GM08714 (cell line): ENCODE data around the gene WDR74.

Experiments used
- H3K4me3 ChIP-seq: fragments of 200-500 bp; sonication (Bioruptor generic); 2 replicates; pipeline ENCODE4 v1.5.1; 2014; ENCODE audit warnings: mild to moderate bottlenecking, low read length, inconsistent platforms
- ZNF274 ChIP-seq: IDR thresholded peaks from 2 replicates; pipeline ENCODE4 v1.6.1; 2012; ENCODE audit warnings: mild to moderate bottlenecking, low read depth, low read length

Gene WDR74

DNA sequence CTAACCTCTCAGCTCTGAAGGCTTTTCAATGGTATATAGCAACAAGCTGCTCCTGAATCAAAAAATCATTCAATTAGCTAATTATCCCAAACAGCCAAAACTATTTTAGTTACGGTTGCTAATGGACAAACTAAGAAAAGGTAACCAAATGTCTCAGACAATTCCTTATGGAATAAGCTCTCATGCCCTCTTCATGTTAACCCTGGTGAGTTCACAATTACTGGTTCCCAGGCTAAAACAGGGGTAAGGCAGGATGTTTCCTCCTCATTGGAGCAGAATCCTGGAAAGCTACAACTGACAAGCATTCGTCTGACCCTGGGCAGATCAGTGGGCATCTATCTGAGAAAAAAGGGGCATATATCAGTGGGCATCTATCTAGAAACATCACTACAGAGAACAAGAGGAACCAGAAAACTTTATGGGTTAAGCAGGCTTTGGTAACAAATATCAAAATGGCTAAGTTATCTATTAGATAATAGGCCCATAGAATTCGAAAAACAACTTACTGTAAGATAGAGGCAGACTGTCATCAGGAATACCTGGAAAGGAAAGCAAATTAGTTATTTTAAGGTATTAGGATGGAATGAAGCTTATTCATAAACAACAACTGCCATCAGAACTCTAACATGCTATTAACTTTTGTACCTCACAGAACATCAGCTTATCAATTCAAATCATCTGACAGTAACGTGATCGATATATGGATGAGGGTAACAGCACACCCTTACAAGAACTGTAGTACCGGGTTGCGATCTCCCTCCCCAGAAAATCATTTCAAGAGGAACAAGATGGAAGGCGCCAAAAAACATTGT is 14.8 kb upstream of the WDR74 start:
- TF ChIP-seq ZNF274: no peak

DNA sequence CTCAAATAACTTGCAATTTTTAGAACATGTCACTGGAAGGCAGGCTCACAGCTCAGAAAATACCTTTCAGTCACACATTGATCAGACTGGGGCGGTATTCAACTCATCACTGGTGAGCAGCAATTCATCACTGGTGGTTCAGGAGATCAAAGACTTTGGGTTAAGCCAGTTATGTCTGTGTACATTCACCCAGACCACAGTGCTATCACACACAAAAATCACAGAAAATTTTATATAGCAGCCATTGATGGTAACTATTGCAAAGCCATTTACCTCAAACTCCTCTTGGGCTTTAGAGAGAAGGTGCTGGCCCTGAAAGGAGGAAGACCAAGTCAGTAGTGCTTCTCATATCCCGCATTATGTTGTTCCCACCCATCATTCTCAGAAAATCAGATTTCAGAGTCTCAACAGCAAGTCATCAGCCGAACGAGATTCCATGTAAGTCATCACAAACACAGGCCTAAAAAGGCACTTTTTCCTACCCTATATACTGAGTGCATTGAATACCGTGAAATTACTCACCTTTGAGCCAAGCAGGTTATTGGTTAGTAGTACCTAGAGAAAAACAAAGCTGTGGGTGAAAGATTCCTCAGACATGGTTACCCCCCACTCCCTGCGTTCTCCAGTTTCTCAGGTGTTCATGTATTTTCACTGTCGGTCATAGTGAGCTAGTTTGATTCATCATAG is 14.0 kb upstream of the WDR74 start:
- peak overlapping the region; percentile 99 for H3K4me3 ChIP-seq
- no peak for TF ChIP-seq ZNF274

More for the DNA sequence above, 14.8 kb upstream of the WDR74 start:
- H3K4me3 ChIP-seq: peak overlapping the region; percentile 99

DNA sequence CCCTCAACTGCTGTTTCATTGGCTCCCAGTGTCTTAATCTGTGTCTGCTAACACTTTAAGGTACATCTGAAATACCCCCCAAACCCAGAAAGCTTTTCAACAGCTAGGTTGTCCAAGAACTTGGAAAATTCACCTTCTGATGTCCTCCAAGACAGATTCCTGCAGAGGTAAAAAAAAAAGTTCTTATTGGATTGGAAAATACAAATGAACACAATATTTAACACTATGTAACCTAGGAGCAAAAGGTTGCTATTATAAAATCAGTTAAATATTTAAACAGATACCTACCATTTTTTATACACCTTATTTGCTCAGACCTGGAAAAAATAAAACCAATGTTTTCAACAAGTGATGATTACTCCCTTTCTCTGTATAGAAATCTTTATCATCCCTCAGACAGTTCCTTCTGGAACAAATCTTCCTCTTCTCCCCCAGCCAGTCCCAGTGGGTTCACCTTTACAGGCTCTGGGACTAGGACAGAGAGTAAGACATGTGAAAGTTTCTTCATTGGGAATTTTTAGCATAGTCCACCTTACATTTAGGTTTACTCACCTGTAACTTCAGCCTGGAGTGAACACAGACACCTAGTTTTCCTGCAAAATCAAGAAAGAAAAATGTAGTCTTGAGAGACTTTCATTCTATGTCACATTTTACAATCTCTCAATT is 13.3 kb upstream of the WDR74 start:
- peak overlapping the region; percentile 99 for H3K4me3 ChIP-seq
- TF ChIP-seq ZNF274: no peak

DNA sequence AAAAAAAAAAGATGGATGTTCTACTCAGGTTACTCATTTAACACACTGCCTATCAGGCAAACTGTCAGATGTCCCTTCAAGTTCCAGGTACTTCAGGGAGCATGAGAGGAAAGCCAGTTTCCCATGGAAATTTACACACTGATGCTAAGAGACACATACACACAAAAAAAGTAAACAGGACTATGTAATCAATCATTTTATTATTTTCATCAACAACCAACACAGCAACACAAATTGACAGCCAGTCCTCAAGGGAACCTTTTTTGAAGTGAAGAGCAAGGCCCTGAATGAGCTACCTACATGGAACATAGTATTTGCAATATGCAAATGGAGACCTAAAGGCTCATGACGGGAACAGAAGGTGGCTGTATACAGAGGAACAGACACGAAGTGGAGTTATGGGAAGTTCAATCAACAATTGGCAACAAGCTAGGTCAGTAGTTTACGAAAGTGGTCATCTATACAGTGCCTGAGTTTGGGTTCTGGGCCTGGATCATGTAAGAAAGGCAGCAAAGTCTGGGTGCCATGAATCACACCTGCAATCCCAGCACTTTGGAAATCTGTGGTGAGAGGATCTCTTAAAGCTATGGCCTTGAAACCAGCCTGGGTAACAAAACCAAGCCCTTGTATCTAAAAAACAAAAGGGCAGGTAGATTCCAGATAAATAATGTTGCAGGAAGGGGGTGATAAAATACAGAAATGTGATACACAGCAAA is 12.6 kb upstream of the WDR74 start:
- no peak overlapping the region for H3K4me3 ChIP-seq
- TF ChIP-seq ZNF274: no peak

DNA sequence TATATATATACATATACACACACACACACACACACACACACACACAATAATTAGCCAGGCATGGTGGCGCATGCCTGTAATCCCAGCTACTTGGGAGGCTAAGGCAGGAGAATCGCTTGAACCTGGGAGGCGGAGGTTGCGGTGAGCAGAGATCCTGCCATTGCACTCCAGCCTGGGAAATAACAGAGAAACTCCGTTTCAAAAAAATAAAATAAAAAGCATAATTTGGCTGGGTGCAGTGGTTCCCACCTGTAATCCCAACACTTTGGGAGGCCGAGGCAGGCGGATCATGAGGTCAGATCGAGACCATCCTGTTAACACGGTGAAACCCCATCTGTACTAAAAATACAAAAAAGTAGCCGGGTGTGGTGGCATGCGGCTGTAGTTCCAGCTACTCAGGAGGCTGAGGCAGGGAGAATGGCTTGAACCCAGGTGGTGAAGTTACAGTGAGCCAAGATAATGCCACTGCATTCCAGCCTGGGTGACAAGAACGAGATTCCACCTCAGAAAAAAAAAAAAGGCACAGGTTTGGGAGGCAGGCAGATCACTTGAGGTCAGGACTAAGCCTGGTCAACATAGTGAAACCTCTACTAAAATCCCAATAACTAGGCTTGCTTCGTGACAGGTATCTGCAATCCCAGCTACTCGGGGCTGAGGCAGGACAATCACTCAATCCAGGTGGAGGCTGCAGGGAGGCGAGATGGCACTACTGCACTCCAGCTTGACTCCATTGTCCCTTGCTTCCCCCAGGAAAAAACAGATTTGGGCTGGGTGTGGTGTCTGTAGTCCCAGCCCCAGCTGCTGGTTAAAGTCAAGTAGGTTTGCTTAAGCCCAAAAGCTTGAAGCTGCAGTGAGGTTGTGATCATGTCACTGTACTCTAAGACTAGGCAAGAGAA is 11.8 kb upstream of the WDR74 start:
- no peak overlapping the region for H3K4me3 ChIP-seq
- TF ChIP-seq ZNF274: no peak

DNA sequence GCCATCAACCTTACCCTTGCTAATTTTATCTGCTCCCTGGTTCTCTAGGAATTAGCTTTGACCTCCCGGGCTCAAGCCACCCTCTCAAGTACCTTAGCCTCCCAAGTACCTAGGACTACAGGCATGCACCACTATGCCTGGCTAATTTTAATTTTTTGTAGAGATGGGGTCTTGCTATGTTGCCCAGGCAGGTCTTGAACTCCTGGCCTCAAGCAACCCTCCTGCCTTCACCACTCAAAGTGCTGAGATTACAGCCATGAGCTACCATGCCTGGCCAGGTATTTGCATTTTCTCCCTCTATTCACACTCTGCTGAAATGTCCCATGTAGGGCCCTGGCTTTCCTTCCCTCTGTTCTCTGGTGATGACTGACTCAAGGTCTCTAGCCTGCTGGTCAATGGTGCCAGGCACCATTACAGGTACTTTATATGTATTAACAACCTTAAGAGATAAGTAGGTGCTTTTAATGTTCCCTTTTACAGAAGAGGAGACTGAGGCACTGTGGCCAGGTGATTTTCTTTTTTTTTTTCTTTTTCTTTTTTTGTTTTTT is 8.5 kb upstream of the WDR74 start:
- no peak for TF ChIP-seq ZNF274
- H3K4me3 ChIP-seq: no peak overlapping the region

DNA sequence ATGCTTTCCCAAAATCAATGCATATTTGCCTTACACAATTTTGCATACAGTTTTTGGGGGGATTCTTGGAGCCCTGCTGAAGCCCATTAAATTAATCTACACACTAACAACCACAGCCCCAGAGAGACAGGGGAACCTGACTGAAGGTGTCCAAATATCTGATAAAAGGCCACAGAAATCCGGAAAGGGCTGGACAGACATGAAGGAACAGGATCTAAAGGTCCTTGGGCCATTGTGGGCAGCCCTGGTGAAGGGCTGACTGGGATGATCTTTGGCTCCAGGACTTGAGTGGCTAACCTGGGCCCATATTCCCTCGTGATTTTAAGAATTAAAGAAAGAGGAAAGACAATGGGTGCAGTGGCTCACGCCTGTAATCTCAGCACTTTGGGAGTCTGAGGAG is 6.8 kb upstream of the WDR74 start:
- no peak for TF ChIP-seq ZNF274
- no peak overlapping the region for H3K4me3 ChIP-seq

DNA sequence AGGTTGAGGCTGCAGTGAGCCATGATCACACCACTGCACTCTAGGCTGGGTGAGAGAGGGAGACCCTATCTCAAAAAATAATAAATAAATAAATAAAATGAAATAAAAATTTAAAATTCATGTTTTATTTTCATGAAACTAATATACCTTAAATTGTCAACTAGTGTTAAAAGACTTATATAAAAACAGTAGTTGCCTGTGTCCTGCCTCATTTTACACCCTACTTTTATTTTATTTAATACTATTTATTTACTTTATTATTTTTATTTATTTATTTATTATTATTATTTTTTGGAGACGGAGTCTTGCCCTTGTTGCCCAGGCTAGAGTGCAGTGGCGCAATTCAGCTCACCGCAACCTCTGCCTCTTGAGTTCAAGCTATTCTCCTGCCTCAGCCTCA is 4.8 kb upstream of the WDR74 start:
- no peak overlapping the region for H3K4me3 ChIP-seq
- no peak for TF ChIP-seq ZNF274

DNA sequence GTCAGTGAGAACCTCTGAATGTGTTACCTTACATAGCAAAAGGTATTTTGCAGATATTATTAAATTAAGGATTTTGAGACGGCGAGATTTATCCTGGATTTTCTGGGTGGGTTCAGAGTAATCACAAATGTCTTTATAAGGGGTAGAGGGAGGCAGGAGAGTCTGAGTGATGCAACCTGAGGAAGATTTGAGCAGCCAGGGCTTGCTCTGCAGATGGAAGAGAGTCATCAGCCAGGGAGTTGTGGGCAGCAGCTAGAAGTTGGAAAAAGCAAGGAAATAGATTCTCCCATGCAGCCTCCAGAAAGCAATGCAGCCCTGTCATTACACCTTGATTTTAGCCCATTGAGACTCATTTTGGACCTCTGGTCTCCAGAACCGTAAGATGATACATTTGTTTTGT is 4.1 kb upstream of the WDR74 start:
- H3K4me3 ChIP-seq: no peak overlapping the region
- TF ChIP-seq ZNF274: no peak

DNA sequence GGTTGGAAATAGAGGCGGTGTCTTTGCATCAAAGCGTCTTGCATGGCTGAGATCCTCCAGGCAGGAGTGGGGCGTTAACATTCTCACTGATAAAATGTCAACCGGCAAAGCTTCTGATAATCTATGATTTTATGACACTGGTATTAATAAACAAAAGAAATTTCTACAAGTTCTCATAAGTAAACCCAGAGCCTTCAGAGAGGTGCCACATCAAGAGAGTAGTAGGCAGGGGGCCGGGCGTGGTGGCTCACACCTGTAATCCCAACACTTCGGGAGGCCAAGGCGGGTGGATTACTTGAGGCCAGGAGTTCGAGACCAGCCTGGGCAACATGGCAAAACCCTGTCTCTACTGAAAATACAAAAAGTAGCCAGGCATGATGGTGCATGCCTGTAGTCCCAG is 3.5 kb upstream of the WDR74 start:
- peak overlapping the region; percentile 51; the same call in 1 of the 2 replicates for H3K4me3 ChIP-seq

DNA sequence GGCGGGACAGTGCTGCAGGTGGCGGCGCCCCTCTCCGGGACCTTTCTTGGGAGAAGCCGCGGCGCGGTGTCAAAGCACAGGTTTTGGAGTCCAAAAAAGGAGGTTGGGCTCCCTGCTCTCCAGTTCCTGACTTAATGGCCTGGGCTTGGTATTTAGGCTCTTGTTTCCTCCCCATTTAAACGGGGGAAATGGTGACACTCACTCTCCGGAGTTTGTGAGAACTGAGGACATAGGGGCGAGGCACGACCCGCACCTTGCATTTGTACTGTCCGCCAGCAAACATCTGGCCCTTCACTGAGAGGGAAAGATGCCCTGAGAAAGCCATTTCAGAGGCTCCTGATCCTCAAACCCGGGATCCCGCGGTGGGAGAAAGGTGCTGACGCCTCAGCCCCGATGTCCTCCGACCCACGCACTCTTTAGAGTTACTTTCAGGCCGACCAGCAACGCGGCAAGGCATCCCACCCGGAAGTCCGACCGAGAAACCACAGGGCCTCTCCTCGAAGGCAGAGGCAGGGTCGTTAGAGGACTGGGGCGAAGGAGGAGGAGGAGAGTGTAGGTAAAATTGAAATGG is 2.9 kb upstream of the WDR74 start:
- no peak for TF ChIP-seq ZNF274
- peak overlapping the region; percentile 51; the same call in 1 of the 2 replicates for H3K4me3 ChIP-seq

DNA sequence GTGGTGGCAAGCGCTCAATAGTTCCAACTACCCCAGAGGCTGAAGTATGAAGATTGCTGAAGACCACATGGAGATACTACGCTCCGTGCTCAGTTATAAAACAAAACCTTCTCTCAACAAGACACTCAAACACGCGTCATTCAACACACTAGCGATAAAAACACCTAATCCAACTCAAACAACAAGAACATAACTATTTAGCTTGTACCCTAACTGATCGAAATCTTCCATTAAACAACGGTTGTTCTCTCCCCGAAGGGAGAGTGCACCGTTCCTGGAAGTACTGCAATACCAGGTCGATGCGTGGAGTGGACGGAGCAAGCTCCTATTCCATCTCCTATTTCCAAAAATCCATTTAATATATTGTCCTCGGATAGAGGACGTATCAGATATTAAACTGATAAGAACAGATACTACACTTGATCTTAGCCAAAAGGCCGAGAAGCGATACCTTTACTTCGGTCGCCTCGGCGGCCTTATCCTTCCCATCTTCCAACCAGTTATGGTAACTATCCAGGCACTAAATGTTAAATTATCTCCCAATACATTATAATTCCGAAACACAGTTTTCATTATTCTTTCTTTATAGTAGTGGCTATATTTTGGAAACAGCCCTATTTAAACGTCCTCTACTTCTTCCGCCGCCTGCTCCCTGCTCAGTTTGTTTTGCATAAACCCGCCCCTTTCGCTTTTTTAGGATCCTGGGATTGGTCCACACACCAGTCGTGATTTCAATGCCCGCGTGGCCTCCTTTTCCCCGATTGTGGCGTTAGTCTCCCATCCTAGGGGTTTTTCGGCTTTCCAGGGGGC is 2.2 kb upstream of the WDR74 start:
- TF ChIP-seq ZNF274: no peak
- H3K4me3 ChIP-seq: peak overlapping the region; percentile 51; the same call in 1 of the 2 replicates

DNA sequence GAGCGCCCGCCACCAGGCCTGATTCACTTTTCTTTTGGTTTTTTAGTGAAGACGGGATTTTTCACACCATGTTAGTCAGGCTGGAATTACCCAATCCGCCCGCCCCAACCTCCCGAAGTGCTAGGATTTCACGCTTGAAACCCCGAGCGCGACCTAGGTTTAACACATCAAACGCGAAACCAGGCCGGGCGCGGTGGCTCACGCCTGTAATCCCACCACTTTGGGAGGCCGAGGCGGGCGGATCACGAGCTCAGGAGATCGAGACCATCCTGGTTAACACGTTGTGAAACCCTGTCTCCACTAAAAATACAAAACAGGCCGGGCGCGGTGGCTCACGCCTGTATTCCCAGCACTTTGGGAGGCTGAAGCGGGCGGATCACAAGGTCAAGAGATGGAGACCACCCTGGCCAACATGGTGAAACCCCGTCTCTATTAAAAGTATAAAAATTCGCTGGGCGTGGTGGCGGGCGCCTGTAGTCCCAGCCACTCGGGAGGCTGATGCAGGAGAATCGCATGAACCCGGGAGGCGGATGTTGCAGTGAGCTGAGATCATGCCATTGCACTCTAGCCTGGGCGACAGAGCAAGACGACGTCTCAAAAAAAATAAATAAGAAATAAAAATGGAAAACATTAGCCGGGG is 1.5 kb upstream of the WDR74 start:
- peak overlapping the region; percentile 93 for H3K4me3 ChIP-seq
